ENCODE data around the gene YRDC.
"Not testable (repeated sequence)": the region's sequence is repeated elsewhere in the genome, so short reads cannot be mapped to it uniquely, and the experiment has no call there.

Gene YRDC

GRCh38 chr1:37821481-37821880 is 13.5 kb upstream of the YRDC start:
- no peak for DNase-seq

- DNase-seq, result peak; percentile 22
Observed at GRCh38 chr1:37817481-37817880, 9.5 kb upstream of the YRDC start.

GRCh38 chr1:37814252-37814651 is 6.2 kb upstream of the YRDC start:
- DNase-seq, result no peak

GRCh38 chr1:37813529-37814145 is 5.6 kb upstream of the YRDC start:
- peak; percentile 30 for DNase-seq

- peak; percentile 78 for DNase-seq
Observed at GRCh38 chr1:37811027-37811655, 3.1 kb upstream of the YRDC start.

- DNase-seq, result no peak
Observed at GRCh38 chr1:37809942-37810341, 1.9 kb upstream of the YRDC start.

- no peak for DNase-seq
Observed at GRCh38 chr1:37808369-37809319, 636 bp upstream of the YRDC start.

GRCh38 chr1:37807220-37807554 is 821 bp downstream of the YRDC start:
- DNase-seq, result no peak

- no peak for DNase-seq
Observed at GRCh38 chr1:37802439-37802838, 5.6 kb downstream of the YRDC start.

GRCh38 chr1:37797750-37798345 is 10.2 kb downstream of the YRDC start:
- no peak for DNase-seq

- DNase-seq, result peak; percentile 82
Observed at GRCh38 chr1:37795340-37796125, 12.5 kb downstream of the YRDC start.

- no peak for DNase-seq
Observed at GRCh38 chr1:37794372-37795339, 13.4 kb downstream of the YRDC start.

- peak; percentile 67 for DNase-seq
Observed at GRCh38 chr1:37793773-37794371, 14.1 kb downstream of the YRDC start, which contains the start of gene MANEAL. MANEAL (plus strand) TSS chr1:37793847; CDS start chr1:37794183, 336 bp downstream.

- peak; percentile 47 for DNase-seq
Observed at GRCh38 chr1:37792943-37793686, 14.9 kb downstream of the YRDC start.

GRCh38 chr1:37782491-37782890 is 25.5 kb downstream of the YRDC start:
- no peak for DNase-seq

- no peak for DNase-seq
Observed at GRCh38 chr1:37778654-37779053, 29.4 kb downstream of the YRDC start.

- DNase-seq, result no peak
Observed at GRCh38 chr1:37776946-37777516, 31.0 kb downstream of the YRDC start.

- DNase-seq, result not testable (repeated sequence)
Observed at GRCh38 chr1:37771440-37771839, 36.6 kb downstream of the YRDC start.

- peak; percentile 8 for DNase-seq
Observed at GRCh38 chr1:37767488-37767887, 40.5 kb downstream of the YRDC start.
